GM21526 (cell line): Measurements from ENCODE around the gene MGAT3.
A peak's percentile ranks its signal among the peaks of the same experiment; 100 is the strongest.
"Not testable (repeated sequence)": the region's sequence is repeated elsewhere in the genome, so short reads cannot be mapped to it uniquely, and the experiment has no call there.

Experiments
- ATAC-seq: cut with Tn5 transposase; IDR thresholded peaks from one replicate; pipeline ENCODE4 v1.9.1; 2021; ENCODE audit warnings: moderate library complexity; ENCODE audit not compliant: unreplicated experiment, low FRiP score

MGAT3 gene

GRCh38 chr22:39510529-39511149, 53.8 kb downstream of the MGAT3 start:
- no peak for ATAC-seq

- ATAC-seq = no peak
Measured at GRCh38 chr22:39511226-39511625, 54.4 kb downstream of the MGAT3 start.

- ATAC-seq = no peak
Measured at GRCh38 chr22:39512026-39512425, 55.2 kb downstream of the MGAT3 start.

DNA sequence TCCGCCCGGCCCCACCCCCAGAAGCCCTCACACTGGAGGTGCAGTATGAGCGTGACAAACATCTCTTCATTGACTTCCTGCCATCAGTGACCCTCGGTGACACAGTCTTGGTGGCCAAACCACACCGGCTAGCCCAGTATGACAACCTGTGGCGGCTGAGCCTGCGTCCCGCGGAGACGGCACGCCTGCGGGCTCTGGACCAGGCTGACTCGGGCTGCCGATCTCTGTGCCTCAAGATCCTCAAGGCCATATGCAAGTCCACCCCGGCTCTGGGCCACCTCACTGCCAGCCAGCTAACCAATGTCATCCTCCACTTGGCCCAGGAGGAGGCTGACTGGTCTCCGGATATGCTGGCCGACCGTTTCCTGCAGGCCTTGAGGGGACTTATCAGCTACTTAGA, 57.0 kb downstream of the MGAT3 start:
- ATAC-seq = no peak

DNA sequence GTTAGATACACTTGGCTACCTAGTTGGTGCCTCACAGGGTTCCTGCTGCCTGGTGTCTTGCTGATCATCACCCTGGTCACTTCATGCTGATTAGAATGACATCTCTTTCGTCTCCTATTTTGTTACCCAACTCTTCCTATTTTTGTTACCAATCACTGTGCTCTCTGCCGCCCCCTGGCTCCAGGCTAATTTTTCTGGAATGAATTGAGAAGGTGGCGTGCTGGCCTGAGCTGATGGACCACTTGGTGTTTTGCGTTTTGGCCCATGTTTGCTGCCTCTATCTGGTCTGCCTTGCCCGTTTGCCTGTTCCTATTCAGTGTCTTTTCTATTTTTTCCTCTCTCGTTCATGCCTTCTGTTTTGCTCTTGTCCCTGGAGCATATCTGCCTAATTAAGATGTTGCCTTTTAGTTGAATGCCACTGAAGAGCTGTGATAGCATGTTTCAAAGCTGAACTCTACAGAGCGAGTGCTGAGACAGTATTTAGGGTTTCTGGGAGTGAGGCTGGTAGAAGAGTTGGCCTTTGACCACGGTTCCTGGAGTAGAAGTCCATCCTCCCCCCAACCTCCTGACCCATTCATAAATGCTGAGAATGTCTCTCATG, 57.7 kb downstream of the MGAT3 start:
- no peak for ATAC-seq

GRCh38 chr22:39515266-39516050, 58.6 kb downstream of the MGAT3 start:
- ATAC-seq = no peak

- no peak for ATAC-seq
Measured at GRCh38 chr22:39517470-39517869, 60.7 kb downstream of the MGAT3 start.

- ATAC-seq = no peak
Measured at GRCh38 chr22:39518144-39518786, 61.5 kb downstream of the MGAT3 start.

DNA sequence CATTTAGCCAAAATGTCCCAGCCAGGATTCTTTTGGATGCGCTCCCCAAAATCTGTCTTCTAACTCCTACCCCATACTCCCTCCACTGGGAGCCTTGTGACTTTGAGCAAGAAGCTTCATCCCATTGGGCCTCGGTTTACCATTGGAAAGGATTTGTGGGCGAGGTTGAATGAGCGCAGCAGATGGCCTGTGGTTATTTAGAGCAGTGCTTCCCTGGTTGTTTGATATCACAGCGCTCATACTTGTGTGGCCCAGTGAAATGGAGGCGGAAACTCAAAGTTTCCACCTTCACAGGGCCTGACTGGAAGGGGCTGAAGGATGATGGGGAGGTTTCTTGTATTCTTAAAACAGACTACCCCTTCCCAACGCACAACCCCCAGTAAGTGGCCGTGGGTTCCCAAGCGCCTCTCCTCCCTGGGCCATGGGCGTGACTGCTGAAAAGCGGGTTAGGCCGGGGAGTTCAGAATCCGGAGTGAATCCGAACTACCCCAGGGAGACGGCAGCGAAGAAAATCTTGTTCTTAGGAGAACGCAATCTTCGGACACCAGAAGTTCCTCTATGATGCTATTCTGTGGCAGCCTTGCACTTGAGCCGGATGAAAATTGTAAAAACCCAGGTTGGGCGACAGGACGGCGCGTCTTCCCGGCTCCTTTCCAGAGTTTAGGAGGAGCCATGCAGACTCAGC, 62.3 kb downstream of the MGAT3 start:
- no peak for ATAC-seq

DNA sequence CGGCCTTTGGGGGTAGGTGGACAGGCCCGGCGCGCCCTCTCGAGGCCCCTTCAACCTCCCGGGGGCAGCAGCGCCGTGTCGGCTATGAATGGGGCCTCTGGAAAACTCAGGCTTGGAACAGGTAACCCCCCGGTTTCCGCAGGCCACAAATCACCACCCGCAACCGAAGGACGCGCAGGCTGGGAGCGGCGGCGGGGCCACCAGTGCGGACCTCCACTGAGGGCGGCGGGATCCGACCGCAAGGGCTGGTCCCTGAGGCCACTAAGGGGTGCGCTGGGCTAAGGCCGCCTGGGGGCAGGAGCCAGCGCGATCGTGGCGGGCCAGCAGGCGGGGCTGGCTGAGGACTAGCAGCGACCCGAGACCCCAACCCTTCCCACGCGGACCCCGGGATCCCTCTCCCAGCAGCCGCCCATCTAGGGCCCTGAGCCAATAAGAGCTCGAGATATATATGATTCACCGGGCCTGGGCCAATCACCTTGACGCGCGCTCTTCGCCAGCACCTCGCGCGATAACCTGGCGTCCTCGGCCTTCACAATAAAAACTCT, 62.9 kb downstream of the MGAT3 start:
- ATAC-seq = peak; percentile 64

- ATAC-seq = peak; percentile 36
Measured at GRCh38 chr22:39520226-39521105, 63.7 kb downstream of the MGAT3 start, which contains the start of gene ATF4. Gene ATF4, plus strand, starts transcription at chr22:39520562. Its CDS starts 884 bp downstream, at chr22:39521446.

DNA sequence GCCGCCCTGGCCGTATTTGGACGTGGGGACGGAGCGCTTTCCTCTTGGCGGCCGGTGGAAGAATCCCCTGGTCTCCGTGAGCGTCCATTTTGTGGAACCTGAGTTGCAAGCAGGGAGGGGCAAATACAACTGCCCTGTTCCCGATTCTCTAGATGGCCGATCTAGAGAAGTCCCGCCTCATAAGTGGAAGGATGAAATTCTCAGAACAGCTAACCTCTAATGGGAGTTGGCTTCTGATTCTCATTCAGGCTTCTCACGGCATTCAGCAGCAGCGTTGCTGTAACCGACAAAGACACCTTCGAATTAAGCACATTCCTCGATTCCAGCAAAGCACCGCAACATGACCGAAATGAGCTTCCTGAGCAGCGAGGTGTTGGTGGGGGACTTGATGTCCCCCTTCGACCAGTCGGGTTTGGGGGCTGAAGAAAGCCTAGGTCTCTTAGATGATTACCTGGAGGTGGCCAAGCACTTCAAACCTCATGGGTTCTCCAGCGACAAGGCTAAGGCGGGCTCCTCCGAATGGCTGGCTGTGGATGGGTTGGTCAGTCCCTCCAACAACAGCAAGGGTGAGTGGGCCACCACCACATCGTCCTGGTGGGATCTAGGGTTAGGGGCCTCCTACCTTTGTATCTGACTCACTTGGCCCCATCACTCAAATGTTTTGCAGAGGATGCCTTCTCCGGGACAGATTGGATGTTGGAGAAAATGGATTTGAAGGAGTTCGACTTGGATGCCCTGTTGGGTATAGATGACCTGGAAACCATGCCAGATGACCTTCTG, 64.5 kb downstream of the MGAT3 start:
- not testable (repeated sequence) for ATAC-seq

DNA sequence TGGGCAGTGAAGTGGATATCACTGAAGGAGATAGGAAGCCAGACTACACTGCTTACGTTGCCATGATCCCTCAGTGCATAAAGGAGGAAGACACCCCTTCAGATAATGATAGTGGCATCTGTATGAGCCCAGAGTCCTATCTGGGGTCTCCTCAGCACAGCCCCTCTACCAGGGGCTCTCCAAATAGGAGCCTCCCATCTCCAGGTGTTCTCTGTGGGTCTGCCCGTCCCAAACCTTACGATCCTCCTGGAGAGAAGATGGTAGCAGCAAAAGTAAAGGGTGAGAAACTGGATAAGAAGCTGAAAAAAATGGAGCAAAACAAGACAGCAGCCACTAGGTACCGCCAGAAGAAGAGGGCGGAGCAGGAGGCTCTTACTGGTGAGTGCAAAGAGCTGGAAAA, 65.3 kb downstream of the MGAT3 start:
- ATAC-seq = not testable (repeated sequence)

DNA sequence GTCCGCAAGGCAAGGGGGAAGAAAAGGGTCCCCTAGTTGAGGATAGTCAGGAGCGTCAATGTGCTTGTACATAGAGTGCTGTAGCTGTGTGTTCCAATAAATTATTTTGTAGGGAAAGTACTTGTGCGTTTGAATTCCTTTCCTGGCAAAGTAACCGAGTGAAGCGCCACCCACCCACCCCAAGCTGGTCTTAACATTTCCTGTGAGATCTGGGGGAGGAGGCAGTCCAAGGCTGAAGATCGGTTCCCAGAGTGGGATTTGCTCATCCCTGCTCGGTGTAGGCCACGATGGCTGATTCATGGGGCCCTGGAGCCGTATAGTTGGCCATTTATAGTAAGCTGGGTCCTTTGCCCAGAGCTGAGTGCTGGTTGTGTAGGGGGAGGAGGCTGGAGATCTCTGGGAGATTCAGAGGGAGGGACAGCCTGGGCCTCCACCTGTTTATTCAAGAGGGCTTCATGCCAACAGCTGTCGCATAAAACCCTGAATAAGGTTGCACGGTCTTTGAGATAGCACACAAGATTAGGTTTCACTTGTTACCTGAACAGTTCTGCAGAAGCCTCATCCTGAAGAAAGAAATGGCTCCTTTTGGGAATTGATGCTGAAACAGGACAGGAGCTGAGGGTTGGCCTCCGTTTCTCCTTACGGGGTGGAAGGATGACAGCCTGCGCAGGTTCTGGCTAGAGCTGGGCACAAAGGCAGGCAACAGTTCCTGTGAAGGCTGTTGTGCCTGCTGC, 65.9 kb downstream of the MGAT3 start:
- ATAC-seq = no peak

DNA sequence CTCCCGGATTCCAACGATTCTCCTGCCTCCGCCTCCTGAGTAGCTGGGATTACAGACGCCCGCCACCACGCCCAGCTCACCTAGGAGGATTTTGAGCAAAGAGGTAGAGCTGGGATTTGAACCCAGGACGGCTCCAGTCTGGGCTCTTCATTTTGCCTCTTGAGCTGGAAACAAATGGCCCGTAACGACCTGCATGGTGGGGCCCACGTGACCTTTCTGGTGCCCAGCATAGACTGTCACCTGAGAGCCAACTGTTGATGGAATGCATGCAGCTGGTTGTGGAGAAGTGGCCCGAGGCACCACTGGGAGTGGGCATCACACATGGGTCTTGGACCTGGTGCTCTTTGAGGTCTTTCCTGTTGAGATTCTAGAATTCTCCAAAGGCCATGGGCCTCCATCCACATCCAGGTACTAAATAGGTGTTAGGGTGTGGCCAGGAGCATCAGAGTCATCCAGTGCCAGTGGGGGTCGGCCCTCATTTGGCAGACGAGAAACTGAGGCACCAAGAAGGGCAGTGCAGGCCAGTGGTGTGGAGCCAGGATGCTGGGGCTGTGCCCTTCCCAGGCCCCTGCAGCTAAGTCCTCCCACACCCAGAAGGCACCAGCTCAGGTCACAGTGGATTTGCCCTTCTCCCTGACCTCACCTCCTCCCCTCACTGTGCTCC, 67.4 kb downstream of the MGAT3 start:
- ATAC-seq = no peak

GRCh38 chr22:39524753-39525657, 68.2 kb downstream of the MGAT3 start:
- ATAC-seq = no peak

DNA sequence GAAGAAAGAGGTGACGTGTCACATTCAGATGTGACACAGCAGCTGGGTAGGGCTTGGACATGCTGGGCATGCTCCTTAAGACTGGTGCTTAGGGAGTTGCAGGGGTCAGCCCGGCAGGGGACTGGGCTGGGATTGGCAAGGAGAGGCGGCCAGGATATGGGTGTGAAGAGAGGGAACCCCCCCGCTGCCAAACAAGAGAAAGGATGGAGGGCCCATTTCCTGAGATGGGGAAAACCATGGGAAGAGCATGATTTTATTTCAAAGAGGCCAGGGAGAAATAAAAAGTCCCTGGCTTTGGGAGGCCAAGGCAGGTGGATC, 68.8 kb downstream of the MGAT3 start:
- ATAC-seq = no peak
